GM06990 (cell line): Measurements from ENCODE around the gene HSP90B1.

Experiments
- DNase-seq: peaks from one replicate; pipeline ENCODE4 v3.0.0-alpha.2; 2011; ENCODE audit not compliant: insufficient read length; ENCODE audit errors: extremely low read depth
- H3K27me3 ChIP-seq: replicated peaks from 2 replicates; pipeline ENCODE4 v1.6.0; 2011; ENCODE audit warnings: low read length; ENCODE audit not compliant: control insufficient read depth, insufficient read depth
- H3K36me3 ChIP-seq: 2 replicates; pipeline ENCODE4 v1.5.1; 2011; ENCODE audit warnings: low read length; ENCODE audit not compliant: control insufficient read depth, insufficient read depth
- H3K4me3 ChIP-seq: replicated peaks from 2 replicates; pipeline ENCODE4 v1.5.1; 2011; ENCODE audit warnings: low read depth, mild to moderate bottlenecking, control low read depth, low read length
- TF ChIP-seq, protein P1 (sequence below): IDR thresholded peaks from 2 replicates; pipeline ENCODE4 v1.5.1; 2011; ENCODE audit warnings: low read length, control low read depth, mild to moderate bottlenecking, inconsistent platforms; ENCODE audit not compliant: insufficient read depth, poor library complexity, severe bottlenecking

The HSP90B1 gene

DNA sequence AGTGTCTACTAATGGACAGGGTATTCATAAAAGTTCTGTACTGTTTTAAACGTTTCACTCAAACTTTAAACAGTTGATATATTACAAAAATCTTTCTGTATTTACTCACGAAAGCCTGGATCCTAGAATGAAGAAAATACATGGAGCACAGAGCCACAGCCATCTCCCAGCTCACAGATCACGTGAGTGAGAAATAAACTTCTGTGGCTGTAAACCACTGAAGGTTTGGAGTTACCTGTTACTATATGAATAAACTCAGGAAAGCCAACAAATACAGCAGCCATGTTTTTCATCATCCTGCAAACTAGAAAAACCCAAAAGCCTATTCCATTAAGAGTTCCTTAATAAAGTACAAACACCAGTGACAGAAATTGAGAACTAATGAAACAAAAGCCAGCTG lies 34.6 kb downstream of the HSP90B1 start:
- Histone ChIP-seq H3K27me3 (no peaks in the 10 kb centered on the region), H3K36me3 (peaks cover 3% of the 10 kb centered on the region), H3K4me3 (peak overlapping the region; percentile 77)
- DNase-seq = no peak
- TF ChIP-seq, protein P1, sequence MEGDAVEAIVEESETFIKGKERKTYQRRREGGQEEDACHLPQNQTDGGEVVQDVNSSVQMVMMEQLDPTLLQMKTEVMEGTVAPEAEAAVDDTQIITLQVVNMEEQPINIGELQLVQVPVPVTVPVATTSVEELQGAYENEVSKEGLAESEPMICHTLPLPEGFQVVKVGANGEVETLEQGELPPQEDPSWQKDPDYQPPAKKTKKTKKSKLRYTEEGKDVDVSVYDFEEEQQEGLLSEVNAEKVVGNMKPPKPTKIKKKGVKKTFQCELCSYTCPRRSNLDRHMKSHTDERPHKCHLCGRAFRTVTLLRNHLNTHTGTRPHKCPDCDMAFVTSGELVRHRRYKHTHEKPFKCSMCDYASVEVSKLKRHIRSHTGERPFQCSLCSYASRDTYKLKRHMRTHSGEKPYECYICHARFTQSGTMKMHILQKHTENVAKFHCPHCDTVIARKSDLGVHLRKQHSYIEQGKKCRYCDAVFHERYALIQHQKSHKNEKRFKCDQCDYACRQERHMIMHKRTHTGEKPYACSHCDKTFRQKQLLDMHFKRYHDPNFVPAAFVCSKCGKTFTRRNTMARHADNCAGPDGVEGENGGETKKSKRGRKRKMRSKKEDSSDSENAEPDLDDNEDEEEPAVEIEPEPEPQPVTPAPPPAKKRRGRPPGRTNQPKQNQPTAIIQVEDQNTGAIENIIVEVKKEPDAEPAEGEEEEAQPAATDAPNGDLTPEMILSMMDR = no peak

DNA sequence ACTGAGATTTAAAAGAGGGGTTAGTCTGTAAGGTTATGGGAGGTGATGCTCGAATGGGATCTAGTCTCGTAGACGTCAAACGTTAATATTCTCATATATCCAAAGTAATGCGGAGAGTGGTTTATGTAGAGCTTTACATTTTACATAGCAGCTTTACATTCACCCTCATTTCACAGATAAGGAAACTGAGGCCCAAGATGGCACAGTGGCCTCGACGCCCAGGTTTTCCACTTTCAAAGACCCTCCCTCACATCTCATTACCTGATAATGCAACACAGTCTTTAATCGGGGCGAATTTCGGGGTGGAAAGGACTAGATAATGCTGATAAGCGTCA lies 35.0 kb downstream of the HSP90B1 start:
- TF ChIP-seq, protein P1 = no peak
- Histone ChIP-seq H3K27me3 (no peaks in the 10 kb centered on the region), H3K4me3 (peak overlapping the region; percentile 77), H3K36me3 (peaks cover 3% of the 10 kb centered on the region)
- DNase-seq = no peak

DNA sequence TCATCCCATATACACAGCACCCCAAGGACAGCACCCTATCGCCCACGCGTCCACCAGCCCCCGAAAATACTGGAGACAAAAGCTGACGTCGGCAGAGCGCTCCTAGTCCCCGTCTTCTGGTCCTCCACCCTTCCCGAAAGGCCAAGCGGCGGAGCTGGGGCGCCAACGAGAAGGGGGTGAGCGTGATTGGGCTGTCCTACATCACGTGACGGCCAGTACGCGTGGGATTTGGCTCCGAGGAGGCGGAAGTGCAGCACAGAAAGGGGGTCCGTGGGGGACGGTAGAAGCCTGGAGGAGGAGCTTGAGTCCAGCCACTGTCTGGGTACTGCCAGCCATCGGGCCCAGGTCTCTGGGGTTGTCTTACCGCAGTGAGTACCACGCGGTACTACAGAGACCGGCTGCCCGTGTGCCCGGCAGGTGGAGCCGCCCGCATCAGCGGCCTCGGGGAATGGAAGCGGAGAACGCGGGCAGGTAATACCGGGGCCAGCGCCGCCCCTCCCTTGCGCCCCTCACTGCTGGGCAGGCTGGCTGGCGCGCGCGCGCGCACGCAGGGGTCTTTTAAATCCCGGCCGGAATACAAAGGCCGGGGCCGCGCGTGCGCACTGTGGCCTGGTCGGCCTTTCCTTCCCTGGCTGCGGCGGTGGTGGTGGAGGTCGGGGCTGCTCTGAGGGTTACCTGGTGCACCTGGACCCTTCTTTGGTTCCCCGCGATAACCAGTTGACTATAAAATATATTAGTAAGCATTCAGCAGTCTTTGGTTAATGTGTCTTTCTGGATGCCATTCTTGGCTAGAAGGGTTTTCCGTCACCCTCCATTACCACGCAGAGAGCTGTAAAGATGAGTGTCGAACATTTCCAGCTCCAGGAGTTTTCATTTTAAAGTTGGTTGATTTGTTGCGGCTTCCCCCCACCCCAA lies 35.6 kb downstream of the HSP90B1 start, which contains the start of gene TDG:
Gene TDG, plus strand, starts transcription at position 283 of the 915 bp plus-strand sequence. Its CDS starts 166 bp downstream, at position 449.
- Histone ChIP-seq H3K27me3 (no peaks in the 10 kb centered on the region), H3K4me3 (peak within 1 kb of the TSS; percentile 77), H3K36me3 (peaks cover 3% of the 10 kb centered on the region)
- TF ChIP-seq, protein P1 = peak; percentile 10
- peak; percentile 95 for DNase-seq

DNA sequence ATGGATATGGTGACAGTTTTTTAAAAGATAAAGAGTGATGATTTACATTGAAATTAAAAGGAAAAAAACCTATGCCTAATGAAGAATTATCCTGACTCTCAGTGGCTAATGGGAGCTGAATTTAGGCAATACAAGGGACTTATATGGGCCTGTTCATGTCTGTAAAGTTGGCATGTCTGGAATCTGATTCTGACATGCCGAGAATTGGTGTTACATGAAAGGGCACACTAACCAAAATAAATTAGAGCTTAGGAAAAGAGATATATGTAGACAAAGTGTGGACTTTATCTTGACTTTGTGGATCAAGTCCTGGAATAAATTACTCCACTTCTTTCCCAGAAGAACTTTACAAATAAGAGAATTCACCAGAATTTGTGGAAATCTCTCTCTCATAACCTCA lies 36.5 kb downstream of the HSP90B1 start:
- H3K4me3 ChIP-seq = peak overlapping the region; percentile 77
- no peaks in the 10 kb centered on the region for H3K27me3 ChIP-seq
- TF ChIP-seq, protein P1 = no peak
- no peak for DNase-seq
- H3K36me3 ChIP-seq = peaks cover 3% of the 10 kb centered on the region

DNA sequence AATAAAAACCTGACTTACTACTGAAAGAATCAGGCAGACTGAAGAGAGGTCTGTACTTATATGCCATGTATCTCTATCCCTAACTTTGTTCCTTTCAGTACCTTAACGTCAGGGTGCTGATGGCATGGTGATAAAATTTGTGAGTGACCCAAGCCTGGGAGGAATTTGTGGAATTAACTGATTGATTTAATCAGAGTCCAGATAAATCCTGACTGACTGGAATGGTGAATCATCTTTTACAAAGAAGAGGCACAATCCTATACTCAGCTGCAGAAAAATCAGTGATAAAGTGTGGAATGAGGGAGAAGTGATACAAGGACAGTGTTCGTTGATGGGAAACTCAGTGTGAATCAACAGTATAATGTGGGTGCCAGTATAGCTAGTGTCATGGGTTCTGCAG lies 39.2 kb downstream of the HSP90B1 start:
- DNase-seq = no peak
- TF ChIP-seq, protein P1 = no peak
- Histone ChIP-seq H3K4me3 (no peak overlapping the region), H3K27me3 (no peaks in the 10 kb centered on the region), H3K36me3 (peaks cover 3% of the 10 kb centered on the region)
